A549 treated with ZK216348 at 1 μM for 4 hours (cell line): ENCODE data around the gene SATB1. TPM values are rescaled to one million over a fixed set of nuclear protein-coding genes. Genes with fewer than 3 reads are reported as not detected.

Source experiments
- total RNA-seq: library from RNA; stranded (reverse); fragments of 200-300 nt; extraction: Qiagen RNA extraction; gene quantifications from 5 replicates; pipeline ENCODE4 v1.2.3, GENCODE V29; 2022; ENCODE audit warnings: low read depth

Gene SATB1
- total RNA-seq, result not detected in 5 replicates

GRCh38 chr3:18424729-18425640, at the start of gene SATB1:
Gene SATB1, minus strand, starts transcription at chr3:18425339. Its CDS starts 4,372 bp downstream, at chr3:18420967.

